HCT116 (cell line): ENCODE data around the gene FAM135A. TPM values are rescaled to one million over a fixed set of nuclear protein-coding genes. Genes with fewer than 3 reads are reported as not detected.

Source experiments
- ATAC-seq: fragments of 200-7000 bp; cut with Tn5 transposase; 2 replicates; pipeline ENCODE4 v1.9.1; 2020; ENCODE audit warnings: mild to moderate bottlenecking, moderate library complexity
- BruUV-seq: library from RNA; stranded (reverse); fragments of 400-500 nt; replicated peaks from 2 replicates; lab custom pipeline; 2021; lab: Mats Ljungman, UMichigan
- CTCF ChIA-PET: fragments of 300-600 bp; sonication (Branson Sonifier 250); formaldehyde crosslinking; loops from one replicate; lab custom pipeline; 2021; ENCODE audit warnings: antibody characterized with exemption; lab: Charles Lee
- POLR2A ChIA-PET: fragments of 300-600, 350-600 bp; sonication (Branson Sonifier 250); formaldehyde crosslinking; loops from one replicate; lab custom pipeline; 2021; ENCODE audit warnings: antibody characterized with exemption; lab: Charles Lee
- RAD21 ChIA-PET, 2 experiments: fragments of 300-600 bp; sonication (Branson Sonifier 250); formaldehyde crosslinking; loops; one replicate each; lab custom pipeline; 2023; ENCODE audit warnings: low total read pairs in 2 of 2; ENCODE audit not compliant: uncharacterized antibody in 2 of 2, unreplicated experiment in 2 of 2, low non-redundant PET in 1 of 2; lab: Charles Lee
- DNase-seq: peaks from one replicate; pipeline ENCODE4 v3.0.0-alpha.2; 2010; ENCODE audit warnings: low read depth, low spot score
- H2AFZ ChIP-seq: fragments of 200-600 bp; shearing (Covaris generic), sonication (generic); 2 replicates; pipeline ENCODE4 v1.6.1; 2017; ENCODE audit warnings: low read depth, mixed run types, mixed read lengths, antibody characterized with exemption, low read length; ENCODE audit not compliant: poor library complexity, severe bottlenecking
- H3K27ac ChIP-seq: 2 replicates; pipeline ENCODE4 v1.5.1; 2012; ENCODE audit warnings: low read depth, low read length
- H3K27me3 ChIP-seq: fragments of 200-600 bp; sonication (generic); 2 replicates; pipeline ENCODE4 v1.6.1; 2016; ENCODE audit warnings: mixed run types, low read length, mixed read lengths; ENCODE audit not compliant: insufficient read depth
- H3K36me3 ChIP-seq, 2 experiments: fragments of 200-500 bp in 1 of 2; fragments of 200-600 bp in 1 of 2; sonication (Bioruptor generic) in 1 of 2; sonication (generic) in 1 of 2; 2 replicates each; pipeline versions ENCODE4 v1.5.1 to v1.6.1; 2014 to 2016; ENCODE audit warnings: low read length in 2 of 2, inconsistent platforms in 1 of 2, mixed read lengths in 1 of 2, mixed run types in 1 of 2; ENCODE audit not compliant: insufficient read depth in 2 of 2, control insufficient read depth in 1 of 2
- H3K4me1 ChIP-seq, 2 experiments: fragments of 200-600 bp in 1 of 2; sonication (generic) in 1 of 2; 2 replicates each; pipeline versions ENCODE4 v1.5.1 to v1.6.1; 2012 to 2017; ENCODE audit warnings: low read length in 2 of 2, inconsistent platforms in 1 of 2, mild to moderate bottlenecking in 1 of 2, mixed read lengths in 1 of 2, mixed run types in 1 of 2, moderate library complexity in 1 of 2; ENCODE audit not compliant: insufficient read depth in 2 of 2, control insufficient read depth in 1 of 2
- H3K4me2 ChIP-seq: fragments of 200-600 bp; sonication (generic); 2 replicates; pipeline ENCODE4 v1.6.1; 2017; ENCODE audit warnings: mixed run types, low read length, mixed read lengths
- H3K4me3 ChIP-seq, 2 experiments: fragments of 200-600 bp in 1 of 2; sonication (generic) in 1 of 2; replicated peaks in 1 of 2; 2 replicates each; pipeline ENCODE4 v1.5.1; 2011 to 2016; ENCODE audit warnings: low read length in 2 of 2, control low read depth in 1 of 2, low read depth in 1 of 2, mild to moderate bottlenecking in 1 of 2, mixed read lengths in 1 of 2, mixed run types in 1 of 2
- H3K79me2 ChIP-seq: fragments of 200-600 bp; sonication (generic); 2 replicates; pipeline ENCODE4 v1.6.1; 2017; ENCODE audit warnings: mild to moderate bottlenecking, mixed run types, low read length, moderate library complexity, mixed read lengths; ENCODE audit not compliant: insufficient read depth
- H3K9ac ChIP-seq: fragments of 200-600 bp; sonication (generic); 2 replicates; pipeline ENCODE4 v1.6.1; 2016; ENCODE audit warnings: low read length, mixed read lengths
- H3K9me2 ChIP-seq: fragments of 200-600 bp; sonication (generic), shearing (Covaris generic); 2 replicates; pipeline ENCODE4 v1.6.1; 2017; ENCODE audit warnings: mixed run types, mild to moderate bottlenecking, moderate library complexity; ENCODE audit not compliant: insufficient read depth
- H3K9me3 ChIP-seq, 2 experiments: fragments of 200-500 bp in 1 of 2; fragments of 200-600 bp in 1 of 2; sonication (Bioruptor generic) in 1 of 2; sonication (generic) in 1 of 2; 2 replicates each; pipeline ENCODE4 v1.6.1; 2014 to 2017; ENCODE audit warnings: low read length in 2 of 2, mixed read lengths in 2 of 2, inconsistent platforms in 1 of 2, low read depth in 1 of 2, mild to moderate bottlenecking in 1 of 2, mixed run types in 1 of 2, moderate library complexity in 1 of 2; ENCODE audit not compliant: control insufficient read depth in 1 of 2, insufficient read depth in 1 of 2
- H4K20me1 ChIP-seq: fragments of 200-600 bp; sonication (generic), shearing (Covaris generic); 2 replicates; pipeline ENCODE4 v1.6.1; 2017; ENCODE audit warnings: mixed run types, mild to moderate bottlenecking, moderate library complexity; ENCODE audit not compliant: insufficient read depth
- CEBPB ChIP-seq: IDR thresholded peaks from 2 replicates; pipeline ENCODE4 v1.6.1; 2012; ENCODE audit warnings: low read depth
- CTCF ChIP-seq, 3 experiments: fragments of 200-600 bp in 1 of 3; sonication (generic) in 1 of 3; IDR thresholded peaks in 2 of 3; conservative IDR thresholded peaks in 1 of 3; 2 replicates each; pipeline ENCODE4 v1.5.1; 2012 to 2017; ENCODE audit warnings: low read depth in 2 of 3, low read length in 2 of 3, antibody characterized with exemption in 1 of 3, borderline replicate concordance in 1 of 3, control low read depth in 1 of 3, mild to moderate bottlenecking in 1 of 3, mixed read lengths in 1 of 3, mixed run types in 1 of 3, moderate library complexity in 1 of 3; ENCODE audit not compliant: insufficient read depth in 1 of 3
- EGR1 ChIP-seq: IDR thresholded peaks from 2 replicates; pipeline ENCODE4 v1.6.1; 2012; ENCODE audit warnings: low read depth
- ELF1 ChIP-seq: IDR thresholded peaks from 2 replicates; pipeline ENCODE4 v1.6.1; 2012; ENCODE audit warnings: low read depth, borderline replicate concordance
- EZH2 ChIP-seq: fragments of 200-600 bp; sonication (generic); IDR thresholded peaks from 2 replicates; pipeline ENCODE4 v1.6.1; 2017; ENCODE audit warnings: antibody characterized with exemption, mixed run types
- EZH2phosphoT487 ChIP-seq: fragments of 200-600 bp; IDR thresholded peaks from 2 replicates; pipeline ENCODE4 v1.6.1; 2018; ENCODE audit warnings: antibody characterized with exemption, borderline replicate concordance
- FOSL1 ChIP-seq: IDR thresholded peaks from 2 replicates; pipeline ENCODE4 v1.6.1; 2012; ENCODE audit warnings: low read depth
- JUND ChIP-seq: IDR thresholded peaks from 2 replicates; pipeline ENCODE4 v1.6.1; 2012
- POLR2A ChIP-seq: IDR thresholded peaks from 2 replicates; pipeline ENCODE4 v1.7.0; 2011; ENCODE audit warnings: borderline replicate concordance; ENCODE audit not compliant: insufficient read depth, insufficient read length; ENCODE audit errors: extremely low read depth
- POLR2AphosphoS5 ChIP-seq: IDR thresholded peaks from 2 replicates; pipeline ENCODE4 v1.6.1; 2011; ENCODE audit warnings: mild to moderate bottlenecking, low read depth, low read length, moderate library complexity
- REST ChIP-seq: IDR thresholded peaks from 2 replicates; pipeline ENCODE4 v1.6.1; 2012; ENCODE audit warnings: low read depth
- SIN3A ChIP-seq: IDR thresholded peaks from 2 replicates; pipeline ENCODE4 v1.6.1; 2012; ENCODE audit warnings: low read depth
- SP1 ChIP-seq: IDR thresholded peaks from 2 replicates; pipeline ENCODE4 v1.6.1; 2012; ENCODE audit warnings: low read depth
- SRF ChIP-seq: IDR thresholded peaks from 2 replicates; pipeline ENCODE4 v1.6.1; 2012; ENCODE audit warnings: low read depth
- TCF7L2 ChIP-seq: IDR thresholded peaks from 2 replicates; pipeline ENCODE4 v1.7.0; 2011; ENCODE audit warnings: borderline replicate concordance, inconsistent platforms; ENCODE audit not compliant: insufficient read depth, insufficient read length; ENCODE audit errors: extremely low read depth
- YY1 ChIP-seq: IDR thresholded peaks from 2 replicates; pipeline ENCODE4 v1.6.1; 2011; ENCODE audit warnings: low read length, low read depth, moderate library complexity, mild to moderate bottlenecking; ENCODE audit not compliant: insufficient replicate concordance; ENCODE audit errors: extremely low read depth
- ZBTB33 ChIP-seq: IDR thresholded peaks from 2 replicates; pipeline ENCODE4 v1.6.1; 2011; ENCODE audit warnings: mild to moderate bottlenecking, low read length, moderate library complexity; ENCODE audit not compliant: insufficient replicate concordance; ENCODE audit errors: extremely low read depth
- ZFX ChIP-seq: fragments of 450-650 bp; IDR thresholded peaks from 2 replicates; pipeline ENCODE4 v1.6.1; 2017
- ZNF274 ChIP-seq: fragments of 200-500 bp; sonication (Bioruptor generic); IDR thresholded peaks from 2 replicates; pipeline ENCODE4 v1.6.1; 2014; ENCODE audit warnings: mild to moderate bottlenecking, low read depth, low read length, inconsistent platforms
- intact Hi-C: fragments of 100-400 bp; cut with micrococcal nuclease; formaldehyde crosslinking; loops from 2 replicates; pipeline ENCODE4 v1.10.0; 2022
- total RNA-seq: library from RNA; stranded (reverse); gene quantifications from one replicate; pipeline ENCODE4 v1.2.1, GENCODE V29; 2021; ENCODE audit not compliant: unreplicated experiment

The FAM135A gene
- total RNA-seq, 1 experiment from 2014 or later = 20.8 TPM

GRCh38 chr6:70510600-70510999 lies 97.3 kb downstream of the FAM135A start:
- RAD21 ChIA-PET = no interaction called here
- intact Hi-C loops = no loop called here
- POLR2A ChIA-PET = no interaction called here
- H3K27me3 ChIP-seq = no peaks in the 10 kb centered on the region
- no TSS peak for BruUV-seq
- H3K4me1 ChIP-seq = no peaks in the 10 kb centered on the region
- no peak overlapping the region for H3K4me2 ChIP-seq
- DNase-seq (no peak), ATAC-seq (no peak)
- no peaks in the 10 kb centered on the region for H3K9me3 ChIP-seq
- H3K4me3 ChIP-seq = no peak overlapping the region
- CTCF ChIA-PET = no interaction called here
- H4K20me1 ChIP-seq = no peaks in the 10 kb centered on the region
- H3K9me2 ChIP-seq = no peaks in the 10 kb centered on the region
- no peak overlapping the region for H3K9ac ChIP-seq
- no peak overlapping the region for H2AFZ ChIP-seq
- H3K27ac ChIP-seq = no peak overlapping the region
- no peaks in the 10 kb centered on the region for H3K36me3 ChIP-seq
- no peak for TF ChIP-seq JUND
- TF ChIP-seq SIN3A = no peak
- no peak for TF ChIP-seq CTCF (IDR thresholded peaks at IDR 0.05 in 2 of 3, conservative IDR thresholded peaks at IDR 0.05 in 1 of 3; ENCODE audit: borderline replicate concordance in 1 of 3, insufficient read depth in 1 of 3, low read depth in 2 of 3, low read length in 2 of 3)
- no peak for TF ChIP-seq TCF7L2
- no peak for TF ChIP-seq POLR2A
- TF ChIP-seq REST = no peak
- TF ChIP-seq ZFX = no peak
- TF ChIP-seq ELF1 = no peak
- no peak for TF ChIP-seq SRF
- no peak for TF ChIP-seq POLR2AphosphoS5
- no peak for TF ChIP-seq CEBPB
- TF ChIP-seq SP1 = no peak
- TF ChIP-seq ZNF274 = no peak
- no peak for TF ChIP-seq ZBTB33
- TF ChIP-seq EZH2phosphoT487 = no peak
- no peak for TF ChIP-seq YY1
- no peak for TF ChIP-seq FOSL1
- TF ChIP-seq EZH2 = no peak
- no peak for TF ChIP-seq EGR1
- H3K79me2 ChIP-seq = no peaks in the 10 kb centered on the region
